Skin epidermis (tissue), 12 donors: ENCODE results near the gene TNFSF10.

Source experiments
- H3K27ac ChIP-seq, 21 experiments: fragments of 200-600 bp; sonication (generic) in 11 of 21; one replicate each; pipeline ENCODE4 v1.5.0; 2020; ENCODE audit warnings: mild to moderate bottlenecking in 3 of 21, inconsistent platforms in 2 of 21, moderate library complexity in 2 of 21
- H3K4me3 ChIP-seq, 7 experiments: fragments of 200-600 bp; sonication (generic) in 2 of 7; one replicate each; pipeline ENCODE4 v1.5.0; 2020; ENCODE audit warnings: inconsistent platforms in 2 of 7, mild to moderate bottlenecking in 2 of 7, moderate library complexity in 1 of 7

The TNFSF10 gene

GRCh38 chr3:172470588-172470987 lies 52.6 kb downstream of the TNFSF10 start:
- Histone ChIP-seq H3K27ac (no peak overlapping the region), H3K4me3 (no peak overlapping the region)

- Histone ChIP-seq H3K4me3 (no peak overlapping the region), H3K27ac (peak overlapping the region in 1 of 21 experiments; percentile 4)
These were observed 55.9 kb downstream of the TNFSF10 start for GRCh38 chr3:172467170-172467824.

GRCh38 chr3:172466553-172467130 lies 56.6 kb downstream of the TNFSF10 start:
- Histone ChIP-seq H3K4me3 (no peak overlapping the region), H3K27ac (peak overlapping the region in 1 of 21 experiments; percentile 4)

- Histone ChIP-seq H3K4me3 (no peak overlapping the region), H3K27ac (no peak overlapping the region)
These were observed 57.9 kb downstream of the TNFSF10 start for GRCh38 chr3:172465281-172465680.

GRCh38 chr3:172464306-172464705 lies 58.9 kb downstream of the TNFSF10 start:
- no peak overlapping the region for H3K27ac ChIP-seq
- H3K4me3 ChIP-seq, result no peak overlapping the region

GRCh38 chr3:172461530-172462138 lies 61.6 kb downstream of the TNFSF10 start:
- Histone ChIP-seq H3K4me3 (no peak overlapping the region), H3K27ac (no peak overlapping the region)

GRCh38 chr3:172456404-172456803 lies 66.8 kb downstream of the TNFSF10 start:
- Histone ChIP-seq H3K27ac (no peak overlapping the region), H3K4me3 (no peak overlapping the region)
